GOT3 (cell line): Measurements from ENCODE around the gene BHMT.

Source experiments
- DNase-seq: peaks from one replicate; lab custom pipeline; 2025; ENCODE audit warnings: mixed read lengths; lab: John Stamatoyannopoulos, UW

The BHMT gene, protein sequence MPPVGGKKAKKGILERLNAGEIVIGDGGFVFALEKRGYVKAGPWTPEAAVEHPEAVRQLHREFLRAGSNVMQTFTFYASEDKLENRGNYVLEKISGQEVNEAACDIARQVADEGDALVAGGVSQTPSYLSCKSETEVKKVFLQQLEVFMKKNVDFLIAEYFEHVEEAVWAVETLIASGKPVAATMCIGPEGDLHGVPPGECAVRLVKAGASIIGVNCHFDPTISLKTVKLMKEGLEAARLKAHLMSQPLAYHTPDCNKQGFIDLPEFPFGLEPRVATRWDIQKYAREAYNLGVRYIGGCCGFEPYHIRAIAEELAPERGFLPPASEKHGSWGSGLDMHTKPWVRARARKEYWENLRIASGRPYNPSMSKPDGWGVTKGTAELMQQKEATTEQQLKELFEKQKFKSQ

DNA sequence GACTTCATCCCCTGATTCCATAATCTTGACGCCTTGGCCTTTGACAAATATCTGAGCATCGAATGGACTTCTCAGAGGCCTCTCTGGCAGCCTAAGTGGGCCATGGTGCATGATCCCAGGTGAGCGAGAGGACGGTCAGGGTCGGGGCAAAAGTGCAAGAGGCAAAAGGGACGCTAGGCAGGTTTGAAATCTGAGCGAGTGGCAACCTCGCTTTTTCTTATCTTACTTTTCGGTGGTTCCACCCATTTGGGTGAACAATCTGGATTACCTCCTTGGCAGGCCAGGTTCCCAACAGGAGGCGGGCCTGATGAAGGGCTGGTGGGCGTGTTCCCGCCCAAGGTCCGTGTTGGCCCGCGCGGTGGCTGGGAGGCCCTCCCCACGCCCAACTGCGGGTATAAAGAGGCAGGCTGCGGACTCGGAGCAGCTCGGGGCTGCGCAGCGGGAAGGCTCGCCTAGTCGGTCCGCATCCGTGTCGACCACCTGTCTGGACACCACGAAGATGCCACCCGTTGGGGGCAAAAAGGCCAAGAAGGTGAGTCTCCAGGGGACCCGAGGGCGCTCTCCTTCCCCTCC, at the start of gene BHMT:
TSS of gene BHMT (plus strand) at position 423 of the 573 bp plus-strand sequence. CDS start at position 500, 77 bp downstream.
- no peak for DNase-seq

DNA sequence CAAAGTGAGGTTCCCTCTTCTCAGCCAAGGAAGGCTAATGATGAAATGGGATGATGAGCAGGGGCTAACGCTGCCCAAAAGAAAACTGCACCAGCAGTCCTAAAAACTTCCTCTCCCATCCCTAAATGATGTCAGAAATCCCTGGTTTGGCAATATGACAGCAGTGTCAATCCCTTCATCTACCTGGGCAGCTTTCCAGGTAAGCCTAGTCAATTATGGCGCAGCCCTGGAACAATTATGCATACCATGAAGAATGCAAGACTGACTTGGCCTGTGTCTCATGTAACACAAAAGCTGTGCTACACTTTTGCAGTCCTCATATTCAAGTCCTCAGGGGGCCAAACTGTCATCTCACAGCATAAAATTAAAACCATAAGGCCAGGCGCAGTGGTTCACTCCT, 49.2 kb upstream of the BHMT start:
- DNase-seq: no peak

DNA sequence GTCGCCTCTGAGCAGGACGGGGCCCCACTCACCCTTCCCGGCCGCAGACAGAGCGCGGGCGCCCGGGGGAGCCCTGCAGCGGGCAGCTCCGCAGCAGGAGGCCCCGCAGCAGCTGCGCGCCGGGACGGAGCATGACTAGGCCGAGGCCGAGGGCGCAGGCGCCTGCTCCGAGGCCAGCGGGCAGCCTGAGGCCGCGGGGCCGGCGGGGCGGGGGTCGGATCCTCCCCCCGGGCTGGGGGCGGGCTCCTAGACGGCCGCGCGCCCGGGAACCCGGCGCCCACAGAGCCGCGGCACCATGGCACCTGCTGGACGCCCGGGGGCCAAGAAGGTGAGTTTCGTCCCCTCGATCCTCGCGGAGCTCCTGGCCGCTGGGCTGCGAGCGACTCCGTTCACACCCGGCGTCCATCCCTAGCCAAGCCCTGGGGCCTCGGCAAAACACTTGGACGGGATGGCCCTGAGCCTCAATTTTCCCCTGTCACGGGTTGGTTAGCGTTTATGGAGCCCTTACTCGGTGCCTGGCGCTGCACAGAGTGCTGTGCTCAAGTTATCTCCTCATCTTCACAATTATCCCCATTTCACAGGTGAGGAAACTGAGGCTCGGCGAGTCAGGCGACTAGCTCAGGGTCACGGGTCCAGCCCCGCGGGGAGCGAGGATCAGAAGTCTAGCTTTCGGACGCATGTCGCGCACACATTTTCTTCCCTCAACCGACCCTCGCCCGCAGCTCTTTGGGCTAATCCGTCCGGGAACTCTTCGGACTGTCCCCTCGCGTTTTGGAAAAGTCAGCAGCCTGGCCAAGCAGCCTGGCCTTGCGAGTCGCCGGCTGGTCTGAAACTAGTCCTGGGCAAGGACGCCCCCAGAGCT, 41.9 kb upstream of the BHMT start, which contains the start of the genes BHMT2 and DMGDH:
TSS of gene BHMT2 (plus strand) at position 280 of the 862 bp plus-strand sequence. CDS start at position 296, 16 bp downstream.
TSS of gene DMGDH (minus strand) at position 187 of the 862 bp plus-strand sequence. CDS start at position 133, 54 bp downstream.
- peak; percentile 22 for DNase-seq

- DNase-seq: no peak
These were observed 41.3 kb upstream of the BHMT start for GRCh38 chr5:79070350-79070667.

DNA sequence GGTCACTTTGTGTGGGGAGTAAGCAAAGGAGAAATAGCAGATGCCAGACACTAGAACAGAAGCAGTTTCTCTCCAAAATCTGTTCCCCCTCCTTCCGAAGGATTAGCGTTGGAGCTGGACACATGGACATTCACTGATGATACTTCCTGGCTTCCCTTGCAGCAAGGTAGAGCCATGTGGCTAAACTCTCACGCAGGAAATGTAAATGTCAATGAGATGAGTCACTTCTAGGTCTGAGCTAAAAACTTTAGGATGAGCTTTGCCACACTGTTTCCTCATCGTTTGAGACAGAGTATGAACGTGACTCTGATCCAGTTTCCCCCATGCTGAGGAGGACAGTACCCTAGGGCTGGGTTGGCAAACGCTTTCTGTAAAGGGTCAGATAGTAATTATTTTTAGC, 37.0 kb upstream of the BHMT start:
- no peak for DNase-seq

DNA sequence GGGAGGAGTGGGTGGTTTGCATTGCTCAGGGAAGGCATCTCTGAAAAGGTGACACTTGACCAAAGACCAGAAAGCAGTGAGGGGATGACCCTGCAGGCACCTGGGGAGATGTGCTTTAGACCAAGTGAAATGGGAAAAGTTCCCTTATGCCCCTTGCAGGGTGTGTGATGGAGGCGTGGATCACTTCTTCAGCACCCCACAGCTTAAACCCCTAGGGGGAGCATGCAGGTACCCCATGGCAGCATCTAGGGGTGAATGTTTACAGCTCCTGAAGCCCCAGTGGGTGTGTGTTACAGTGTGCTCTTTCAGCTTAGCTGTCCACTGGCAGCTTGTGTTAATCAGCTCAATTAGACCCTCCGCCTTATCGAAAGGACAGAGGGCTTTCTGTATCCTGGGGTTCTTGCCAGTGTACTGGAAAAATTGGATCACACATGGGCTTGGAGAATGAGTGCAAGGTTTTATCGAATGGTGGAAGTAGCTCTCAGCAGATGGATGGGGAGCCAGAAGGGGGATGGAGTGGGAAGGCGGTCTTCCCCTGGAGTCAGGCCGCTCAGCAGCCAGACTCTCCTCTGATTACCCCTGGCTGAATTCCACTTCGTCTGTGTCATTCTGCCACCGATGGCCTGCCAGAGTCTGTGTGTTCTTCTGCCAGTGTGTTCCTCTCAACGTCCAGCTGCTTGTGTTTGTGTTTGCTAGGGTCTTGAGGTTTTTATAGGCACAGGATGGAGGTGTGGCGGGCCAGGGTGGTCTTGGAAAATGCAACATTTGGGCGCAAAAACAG, 35.8 kb upstream of the BHMT start:
- DNase-seq: no peak

- no peak for DNase-seq
These were observed 34.8 kb upstream of the BHMT start for GRCh38 chr5:79076819-79077218.

GRCh38 chr5:79077680-79078365, 33.8 kb upstream of the BHMT start:
- DNase-seq: no peak

DNA sequence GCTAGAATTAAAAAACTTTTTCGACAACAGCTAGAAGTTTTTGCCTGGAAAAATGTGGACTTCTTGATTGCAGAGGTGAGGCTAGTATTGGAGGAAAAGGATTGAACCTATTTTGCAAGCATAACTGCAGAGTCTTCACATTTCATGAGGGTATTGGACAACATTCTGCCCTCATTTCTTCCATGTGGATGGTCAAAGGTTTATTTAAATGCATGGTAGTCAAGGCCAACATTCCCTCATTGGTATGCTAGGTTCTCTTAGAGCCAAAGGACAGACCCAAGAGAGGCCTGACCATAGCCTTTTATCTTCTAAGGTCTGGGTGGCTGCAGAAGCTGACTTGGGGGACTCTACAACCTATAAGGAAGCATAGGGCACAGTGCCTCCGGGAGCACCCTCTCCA, 30.8 kb upstream of the BHMT start:
- no peak for DNase-seq

DNA sequence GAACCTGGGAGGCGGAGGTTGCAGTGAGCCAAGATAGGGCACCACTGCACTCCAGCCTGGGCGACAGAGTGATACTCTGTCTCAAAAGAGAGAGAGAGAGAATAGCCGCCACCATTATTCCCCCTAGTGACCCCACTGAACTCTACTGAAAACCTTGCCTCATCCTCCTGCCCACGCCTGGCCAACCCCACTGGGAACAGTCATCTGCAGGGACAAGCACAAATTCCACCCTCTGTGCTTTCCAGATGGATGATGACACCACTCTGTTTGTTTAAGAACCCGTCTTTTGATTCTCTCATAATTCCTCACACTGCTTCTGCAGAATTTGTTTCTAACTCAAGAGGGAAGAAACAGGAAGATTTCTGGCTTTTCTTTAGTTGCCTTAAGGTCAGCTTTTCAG, 29.8 kb upstream of the BHMT start:
- DNase-seq: no peak

DNA sequence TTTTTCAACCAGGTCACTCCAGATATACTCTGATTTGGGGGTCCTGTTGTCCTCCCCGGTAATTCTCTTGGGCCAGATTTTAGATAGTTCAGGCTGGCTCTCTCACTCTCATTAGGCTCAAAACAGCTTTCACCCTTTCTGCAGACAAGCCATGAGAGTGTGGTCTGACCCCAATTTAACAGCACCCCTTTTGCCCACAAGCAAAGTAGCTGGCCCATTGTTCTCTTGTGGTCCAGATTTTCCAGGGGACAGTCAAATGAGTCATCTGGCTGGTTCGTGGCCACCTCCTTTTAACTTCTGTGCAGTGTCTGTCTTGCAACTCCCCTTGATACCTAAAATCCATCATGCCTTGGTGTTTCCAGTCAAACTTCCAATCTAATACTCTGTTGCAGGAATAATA, 25.5 kb upstream of the BHMT start:
- no peak for DNase-seq

- no peak for DNase-seq
These were observed 23.1 kb upstream of the BHMT start for GRCh38 chr5:79088507-79088906.

- no peak for DNase-seq
These were observed 20.5 kb upstream of the BHMT start for GRCh38 chr5:79091064-79091463.

- DNase-seq: no peak
These were observed 17.8 kb upstream of the BHMT start for GRCh38 chr5:79093762-79094161.

DNA sequence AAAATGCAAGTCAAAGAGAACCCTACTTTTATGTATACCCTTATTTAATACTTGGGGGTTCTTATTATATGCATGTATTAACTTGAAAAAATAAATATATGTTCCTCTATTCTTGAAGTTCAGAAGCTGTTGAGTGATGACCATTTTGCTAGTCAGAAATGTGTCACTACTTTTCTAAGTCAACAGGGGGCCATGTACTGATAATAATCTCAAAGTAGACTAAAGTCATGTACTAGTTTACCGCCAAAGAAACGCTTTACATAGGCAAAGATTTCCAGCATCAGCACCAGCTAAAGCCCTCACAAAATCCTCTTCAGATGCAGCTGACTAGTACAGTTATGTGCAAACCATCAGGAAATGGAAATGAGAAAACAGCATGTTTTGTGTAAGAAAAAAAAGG, 5.7 kb upstream of the BHMT start:
- DNase-seq: no peak

DNA sequence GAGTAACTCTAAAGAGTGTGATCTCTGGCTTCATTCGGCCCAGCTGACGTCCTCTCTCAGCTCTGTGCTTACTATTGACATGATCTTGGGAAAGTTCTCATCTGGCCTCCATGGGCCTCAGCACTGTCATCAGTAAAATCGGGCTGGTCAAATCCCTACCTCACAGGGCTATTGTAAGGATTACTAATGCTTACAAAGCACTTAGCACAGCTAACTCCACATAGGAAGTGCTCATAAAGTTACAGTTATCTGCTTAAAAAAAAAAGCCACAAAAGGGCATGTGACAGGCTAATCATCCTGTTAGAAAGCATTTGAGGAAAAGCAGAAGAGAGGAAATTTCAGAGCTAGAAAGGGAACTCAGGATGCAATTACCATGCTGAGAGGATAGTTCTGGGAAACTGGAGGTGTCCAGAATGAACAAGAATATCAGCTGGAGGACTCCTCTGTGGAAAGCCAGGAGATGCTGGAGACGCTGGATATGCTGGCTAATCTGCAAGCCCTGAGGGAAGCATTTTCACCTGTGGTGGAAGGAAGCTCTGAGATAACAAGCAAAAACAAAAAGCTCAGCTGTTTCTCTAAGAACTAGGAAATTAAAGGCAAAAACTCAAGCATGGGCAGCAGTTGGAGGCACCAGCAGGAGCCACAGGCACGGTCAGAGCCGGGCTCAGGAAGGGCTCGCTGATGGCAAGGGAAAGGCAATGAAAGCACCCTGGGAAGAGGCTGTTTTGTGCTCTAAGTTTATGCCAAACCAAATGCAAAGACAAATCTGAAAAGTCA, 4.4 kb upstream of the BHMT start:
- DNase-seq: no peak

DNA sequence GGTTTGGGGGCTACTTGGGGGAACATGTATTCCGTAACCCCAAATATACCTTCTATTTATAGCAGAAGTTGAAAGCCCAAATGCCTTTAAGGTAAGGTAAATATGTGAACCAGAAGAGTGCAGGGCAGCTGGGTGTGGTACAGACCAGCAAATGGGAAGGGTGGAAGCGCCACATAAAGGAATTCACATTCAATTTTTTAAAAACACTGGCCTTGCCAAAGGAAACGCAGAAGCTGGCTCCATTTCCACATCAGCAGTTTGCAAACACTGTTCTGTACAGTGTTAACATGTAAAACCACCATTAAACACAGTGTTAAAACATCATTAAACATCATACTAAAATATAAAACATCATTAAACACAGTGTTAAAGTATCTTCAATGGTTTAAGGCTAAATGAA, 3.5 kb upstream of the BHMT start:
- DNase-seq: no peak

GRCh38 chr5:79108792-79109191, 2.8 kb upstream of the BHMT start:
- no peak for DNase-seq

DNA sequence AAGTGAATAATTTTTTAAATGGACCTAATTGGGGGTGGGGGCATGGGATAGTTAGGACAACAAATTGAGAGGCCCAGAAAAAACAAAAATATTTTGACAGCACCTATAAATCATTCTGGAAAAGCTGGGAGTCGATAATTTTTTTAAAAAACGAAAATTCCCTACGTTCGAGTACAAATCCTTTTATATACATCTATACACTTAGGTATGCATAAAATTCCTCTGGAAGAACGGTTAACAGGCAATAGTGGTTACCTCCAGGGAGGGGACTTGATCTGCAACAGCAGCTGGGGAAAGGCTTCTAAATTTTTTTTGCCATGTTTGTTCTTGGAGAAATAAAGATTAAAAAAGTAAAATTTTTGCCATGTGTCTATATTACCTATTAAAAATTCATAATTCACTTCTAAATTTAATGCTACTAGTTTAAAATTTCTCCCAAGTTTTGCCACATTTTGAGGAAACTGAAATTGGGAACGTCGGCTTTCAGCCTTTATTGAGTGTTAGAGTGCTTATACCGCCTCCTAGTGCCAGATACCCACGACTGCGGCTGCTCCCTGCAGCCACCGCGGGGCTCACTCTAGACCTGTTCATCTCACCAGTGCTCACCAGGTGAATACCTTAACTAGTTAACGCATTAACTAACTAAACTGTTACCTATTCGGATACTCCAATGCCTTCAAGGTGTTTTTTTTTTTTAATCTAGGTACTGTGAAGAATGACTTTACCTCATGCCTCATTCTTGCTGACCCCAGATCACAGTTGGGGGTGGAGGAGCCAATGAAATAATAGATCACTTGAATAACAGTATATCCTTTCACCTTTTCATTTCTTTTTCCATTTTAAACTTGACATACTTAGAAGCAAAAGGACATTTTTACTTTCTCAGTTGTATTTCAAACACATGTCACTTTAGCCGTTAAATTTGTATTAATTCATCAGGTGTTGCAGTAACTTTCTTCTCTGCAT, 1.8 kb upstream of the BHMT start:
- DNase-seq: no peak
